NCI-H146 treated with DMSO at 0.1 percent for 48 hours (cell line): ENCODE measurements around the gene UFSP2.

Source experiments
- DNase-seq: peaks from one replicate; lab custom pipeline; 2025; ENCODE audit not compliant: unreplicated experiment; lab: John Stamatoyannopoulos, UW

The UFSP2 gene

GRCh38 chr4:185426960-185427688 is 1.4 kb upstream of the UFSP2 start:
- DNase-seq = no peak

- no peak for DNase-seq
These were observed 688 bp downstream of the UFSP2 start for GRCh38 chr4:185424905-185425646.

- no peak for DNase-seq
These were observed 4.2 kb downstream of the UFSP2 start for GRCh38 chr4:185421366-185422124.

- DNase-seq = no peak
These were observed 8.8 kb downstream of the UFSP2 start for GRCh38 chr4:185416955-185417354.

- no peak for DNase-seq
These were observed 13.4 kb downstream of the UFSP2 start for GRCh38 chr4:185412412-185412811.

GRCh38 chr4:185411849-185412248 is 13.9 kb downstream of the UFSP2 start:
- DNase-seq = no peak

GRCh38 chr4:185408432-185408831 is 17.3 kb downstream of the UFSP2 start:
- DNase-seq = no peak

- DNase-seq = no peak
These were observed 20.3 kb downstream of the UFSP2 start for GRCh38 chr4:185405296-185405999.

GRCh38 chr4:185404031-185404430 is 21.7 kb downstream of the UFSP2 start:
- no peak for DNase-seq

- DNase-seq = no peak
These were observed 26.3 kb downstream of the UFSP2 start for GRCh38 chr4:185399466-185399865.

GRCh38 chr4:185398618-185399017 is 27.1 kb downstream of the UFSP2 start:
- DNase-seq = no peak

- DNase-seq = peak; percentile 55
These were observed 28.9 kb downstream of the UFSP2 start, which contains the start of gene ANKRD37 for GRCh38 chr4:185396724-185397385. TSS of gene ANKRD37 (plus strand) at chr4:185396841. CDS start at chr4:185396924, 83 bp downstream.

GRCh38 chr4:185395956-185396723 is 29.6 kb downstream of the UFSP2 start:
- DNase-seq = peak; percentile 84

- peak; percentile 54 for DNase-seq
These were observed 30.4 kb downstream of the UFSP2 start, which contains the start of gene LRP2BP for GRCh38 chr4:185395238-185395955. TSS of gene LRP2BP (minus strand) at chr4:185395924. CDS start at chr4:185378186, 17,738 bp downstream.

GRCh38 chr4:185394568-185395237 is 31.1 kb downstream of the UFSP2 start:
- no peak for DNase-seq

- DNase-seq = no peak
These were observed 33.6 kb downstream of the UFSP2 start for GRCh38 chr4:185392156-185392555.

GRCh38 chr4:185390941-185391340 is 34.8 kb downstream of the UFSP2 start:
- no peak for DNase-seq

GRCh38 chr4:185387957-185388356 is 37.8 kb downstream of the UFSP2 start:
- DNase-seq = no peak
